Erythroblast (primary cell): Measurements from ENCODE around the gene TXNDC5.

Experiments
- GATA1 ChIP-seq: IDR thresholded peaks from 2 replicates; pipeline ENCODE4 v1.6.1; 2011; ENCODE audit warnings: low read depth, mild to moderate bottlenecking, control low read depth, low read length, moderate library complexity
- POLR2A ChIP-seq: IDR thresholded peaks from 2 replicates; pipeline ENCODE4 v1.6.1; 2011; ENCODE audit warnings: mild to moderate bottlenecking, low read length

- no peak for TF ChIP-seq POLR2A
- TF ChIP-seq GATA1, result no peak
These were observed 47.9 kb upstream of the TXNDC5 start for GRCh38 chr6:7958464-7958863.
